Measurements from ENCODE around the gene B3GALT4.

The B3GALT4 gene

GRCh38 chr6:33324125-33324524 is 47.2 kb downstream of the B3GALT4 start:
- Histone ChIP-seq H3F3A (ENCODE audit: insufficient read depth) (peaks cover 32% of the 10 kb centered on the region), H3K27ac (ENCODE audit: low read depth, low read length) (peak overlapping the region; percentile 92), H3K79me2 (ENCODE audit: insufficient read depth, low read length) (peaks cover 34% of the 10 kb centered on the region), H3K9me2 (replicated peaks; ENCODE audit: insufficient read depth, low read length) (no peaks in the 10 kb centered on the region), H3K9ac (ENCODE audit: low read length) (peak overlapping the region; percentile 94), H3K4me2 (ENCODE audit: low read depth, low read length, poor library complexity, severe bottlenecking) (peak overlapping the region; percentile 64), H4K20me1 (ENCODE audit: low read depth, low read length) (no peaks in the 10 kb centered on the region; the same call in 1 of the 2 replicates), H3K4me3 (ENCODE audit: insufficient read depth, low read length, poor library complexity, severe bottlenecking) (peak overlapping the region; percentile 54), H3K27me3 (ENCODE audit: low read length) (no peaks in the 10 kb centered on the region), H2AFZ (ENCODE audit: low read depth, low read length, severe bottlenecking) (peak overlapping the region; percentile 2), H3K36me3 (ENCODE audit: low read length) (peaks cover 13% of the 10 kb centered on the region; the same call in 1 of the 2 replicates), H3K9me3 (ENCODE audit: insufficient read depth, low read length) (no peaks in the 10 kb centered on the region)
- TF ChIP-seq, protein P1, sequence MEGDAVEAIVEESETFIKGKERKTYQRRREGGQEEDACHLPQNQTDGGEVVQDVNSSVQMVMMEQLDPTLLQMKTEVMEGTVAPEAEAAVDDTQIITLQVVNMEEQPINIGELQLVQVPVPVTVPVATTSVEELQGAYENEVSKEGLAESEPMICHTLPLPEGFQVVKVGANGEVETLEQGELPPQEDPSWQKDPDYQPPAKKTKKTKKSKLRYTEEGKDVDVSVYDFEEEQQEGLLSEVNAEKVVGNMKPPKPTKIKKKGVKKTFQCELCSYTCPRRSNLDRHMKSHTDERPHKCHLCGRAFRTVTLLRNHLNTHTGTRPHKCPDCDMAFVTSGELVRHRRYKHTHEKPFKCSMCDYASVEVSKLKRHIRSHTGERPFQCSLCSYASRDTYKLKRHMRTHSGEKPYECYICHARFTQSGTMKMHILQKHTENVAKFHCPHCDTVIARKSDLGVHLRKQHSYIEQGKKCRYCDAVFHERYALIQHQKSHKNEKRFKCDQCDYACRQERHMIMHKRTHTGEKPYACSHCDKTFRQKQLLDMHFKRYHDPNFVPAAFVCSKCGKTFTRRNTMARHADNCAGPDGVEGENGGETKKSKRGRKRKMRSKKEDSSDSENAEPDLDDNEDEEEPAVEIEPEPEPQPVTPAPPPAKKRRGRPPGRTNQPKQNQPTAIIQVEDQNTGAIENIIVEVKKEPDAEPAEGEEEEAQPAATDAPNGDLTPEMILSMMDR (IDR thresholded peaks at IDR 0.05; ENCODE audit: insufficient read depth, low read length, poor library complexity, severe bottlenecking), result no peak
- no peak for TF ChIP-seq EZH2phosphoT487 (conservative IDR thresholded peaks at IDR 0.05; ENCODE audit: low read length)
